ENCODE data around the gene TMTC1. TPM values are rescaled to one million over a fixed set of nuclear protein-coding genes. Genes with fewer than 3 reads are reported as not detected.

Gene TMTC1
- total and polyA plus RNA-seq, 3 donors from 2014 or later, result 8.4 to 13.6 (median 11.5) TPM

DNA sequence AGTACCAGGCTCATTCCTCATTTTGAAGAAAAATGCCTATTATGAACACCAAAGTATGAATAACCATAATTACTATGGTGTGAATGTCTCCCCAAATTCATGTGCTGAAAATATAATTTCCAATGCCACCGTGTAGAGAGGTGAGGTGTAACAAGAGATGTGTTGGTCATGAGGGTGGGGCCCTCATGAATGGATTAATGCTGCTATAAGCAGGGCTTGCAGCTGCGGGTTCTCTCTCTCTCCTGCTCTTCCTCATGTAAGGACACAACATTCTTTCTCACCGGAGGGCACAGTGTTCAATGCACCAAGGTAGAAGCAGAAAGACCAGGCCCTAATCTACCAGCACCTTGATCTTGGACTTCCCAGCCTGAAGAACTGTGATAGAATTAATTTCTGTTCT is 70.0 kb downstream of the TMTC1 start:
- WGBS, 2 donors, result 87 to 89% methylated on average over 3 of the region's 3 CpGs
- no peak for DNase-seq
- H3K36me3 ChIP-seq (ENCODE audit: low read depth, missing control alignments), result no peaks in the 10 kb centered on the region
- no peaks in the 10 kb centered on the region for H3K27me3 ChIP-seq
- H3K9me3 ChIP-seq, result no peaks in the 10 kb centered on the region
- TF ChIP-seq POLR2A (IDR thresholded peaks at IDR 0.05), result no peak
- TF ChIP-seq, protein P1, sequence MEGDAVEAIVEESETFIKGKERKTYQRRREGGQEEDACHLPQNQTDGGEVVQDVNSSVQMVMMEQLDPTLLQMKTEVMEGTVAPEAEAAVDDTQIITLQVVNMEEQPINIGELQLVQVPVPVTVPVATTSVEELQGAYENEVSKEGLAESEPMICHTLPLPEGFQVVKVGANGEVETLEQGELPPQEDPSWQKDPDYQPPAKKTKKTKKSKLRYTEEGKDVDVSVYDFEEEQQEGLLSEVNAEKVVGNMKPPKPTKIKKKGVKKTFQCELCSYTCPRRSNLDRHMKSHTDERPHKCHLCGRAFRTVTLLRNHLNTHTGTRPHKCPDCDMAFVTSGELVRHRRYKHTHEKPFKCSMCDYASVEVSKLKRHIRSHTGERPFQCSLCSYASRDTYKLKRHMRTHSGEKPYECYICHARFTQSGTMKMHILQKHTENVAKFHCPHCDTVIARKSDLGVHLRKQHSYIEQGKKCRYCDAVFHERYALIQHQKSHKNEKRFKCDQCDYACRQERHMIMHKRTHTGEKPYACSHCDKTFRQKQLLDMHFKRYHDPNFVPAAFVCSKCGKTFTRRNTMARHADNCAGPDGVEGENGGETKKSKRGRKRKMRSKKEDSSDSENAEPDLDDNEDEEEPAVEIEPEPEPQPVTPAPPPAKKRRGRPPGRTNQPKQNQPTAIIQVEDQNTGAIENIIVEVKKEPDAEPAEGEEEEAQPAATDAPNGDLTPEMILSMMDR (IDR thresholded peaks at IDR 0.05), result no peak
- H3K4me3 ChIP-seq, result no peak overlapping the region
- intact Hi-C loops (cut with DNase I; ENCODE audit: low total_unique reads), result no loop called here
- H3K27ac ChIP-seq, result no peak overlapping the region
- H3K4me1 ChIP-seq, result peaks cover 14% of the 10 kb centered on the region

DNA sequence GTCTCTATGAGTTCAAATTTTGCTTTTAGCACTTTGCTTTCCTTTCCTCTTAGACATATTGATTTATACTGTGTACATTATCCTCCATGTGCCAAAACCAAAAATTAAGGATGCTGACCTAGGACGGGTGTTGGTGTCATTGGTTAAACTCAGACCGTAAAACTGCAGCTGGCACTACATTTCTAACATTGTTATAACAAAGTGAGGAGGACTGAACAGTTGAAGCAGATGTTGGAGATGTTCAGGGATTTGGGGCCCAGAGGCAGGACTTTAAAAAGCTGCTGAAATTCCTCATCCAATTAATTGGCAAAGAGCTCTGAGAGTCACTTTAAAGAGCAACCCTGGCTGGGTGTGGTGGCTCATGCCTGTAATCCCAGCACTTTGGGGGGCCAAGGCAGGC is 72.4 kb downstream of the TMTC1 start:
- 58 to 72% methylated on average over 2 of the region's 2 CpGs for WGBS, 2 donors
- Histone ChIP-seq H3K4me1 (peaks cover 14% of the 10 kb centered on the region), H3K9me3 (no peaks in the 10 kb centered on the region), H3K27me3 (no peaks in the 10 kb centered on the region), H3K36me3 (ENCODE audit: low read depth, missing control alignments) (no peaks in the 10 kb centered on the region), H3K27ac (no peak overlapping the region), H3K4me3 (no peak overlapping the region)
- no peak for DNase-seq
- TF ChIP-seq, protein P1 (IDR thresholded peaks at IDR 0.05), result no peak
- no peak for TF ChIP-seq POLR2A (IDR thresholded peaks at IDR 0.05)
- intact Hi-C loops (cut with DNase I; ENCODE audit: low total_unique reads), result no loop called here

DNA sequence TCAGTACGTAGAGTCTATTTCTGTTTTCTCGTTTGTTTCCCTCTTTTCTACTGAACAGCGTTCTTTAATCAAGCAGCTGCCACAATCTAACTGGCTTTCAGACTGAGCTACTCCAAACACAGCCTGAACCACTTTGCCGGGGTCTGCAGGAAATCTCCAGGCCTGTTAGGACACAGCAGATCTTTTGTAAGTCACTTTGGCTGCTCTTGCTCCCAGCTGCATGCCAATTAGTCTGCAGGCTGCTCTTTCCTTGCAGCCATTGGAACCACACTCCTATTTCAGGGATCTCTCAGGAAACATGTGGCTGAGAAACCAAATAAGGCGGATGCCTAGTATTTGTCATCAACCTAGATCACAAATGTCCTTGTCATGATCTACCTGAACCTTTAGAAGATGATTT is 73.6 kb downstream of the TMTC1 start:
- TF ChIP-seq POLR2A (IDR thresholded peaks at IDR 0.05), result no peak
- TF ChIP-seq, protein P1 (IDR thresholded peaks at IDR 0.05), result no peak
- Histone ChIP-seq H3K4me3 (no peak overlapping the region), H3K36me3 (ENCODE audit: low read depth, missing control alignments) (no peaks in the 10 kb centered on the region), H3K27me3 (no peaks in the 10 kb centered on the region), H3K27ac (no peak overlapping the region), H3K9me3 (no peaks in the 10 kb centered on the region), H3K4me1 (peaks cover 14% of the 10 kb centered on the region)
- DNase-seq, result no peak
- WGBS, 2 donors, result 46 to 59% methylated on average over 5 of the region's 5 CpGs
- intact Hi-C loops (cut with DNase I; ENCODE audit: low total_unique reads), result no loop called here

DNA sequence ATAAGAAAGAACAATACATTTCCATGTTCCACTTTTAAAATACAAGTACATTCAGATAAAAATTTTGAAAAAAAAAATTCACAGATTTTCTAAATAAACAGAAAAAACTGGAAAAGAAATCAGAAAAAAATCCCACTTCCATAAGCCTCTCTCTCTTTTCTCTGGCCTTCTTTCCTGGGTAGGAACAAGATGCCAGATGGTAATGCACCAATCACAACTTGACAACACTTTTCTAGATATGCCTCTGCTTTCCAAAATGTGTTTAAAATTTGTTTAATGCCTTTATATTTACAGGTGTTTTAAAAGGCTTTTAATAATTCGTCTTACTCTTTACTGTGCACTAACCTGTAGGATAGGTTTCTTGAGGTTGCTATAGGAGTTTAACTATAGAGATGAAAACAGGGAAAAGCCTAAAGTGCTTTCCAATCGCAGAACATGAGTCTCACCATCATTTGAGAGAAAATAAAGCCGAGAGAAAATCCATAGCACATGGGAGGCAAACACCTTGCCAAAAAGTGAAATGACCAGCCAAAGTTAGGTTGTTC is 74.2 kb downstream of the TMTC1 start:
- no peak overlapping the region for H3K4me3 ChIP-seq
- intact Hi-C loops (cut with DNase I; ENCODE audit: low total_unique reads), result no loop called here
- no peak overlapping the region for H3K27ac ChIP-seq

DNA sequence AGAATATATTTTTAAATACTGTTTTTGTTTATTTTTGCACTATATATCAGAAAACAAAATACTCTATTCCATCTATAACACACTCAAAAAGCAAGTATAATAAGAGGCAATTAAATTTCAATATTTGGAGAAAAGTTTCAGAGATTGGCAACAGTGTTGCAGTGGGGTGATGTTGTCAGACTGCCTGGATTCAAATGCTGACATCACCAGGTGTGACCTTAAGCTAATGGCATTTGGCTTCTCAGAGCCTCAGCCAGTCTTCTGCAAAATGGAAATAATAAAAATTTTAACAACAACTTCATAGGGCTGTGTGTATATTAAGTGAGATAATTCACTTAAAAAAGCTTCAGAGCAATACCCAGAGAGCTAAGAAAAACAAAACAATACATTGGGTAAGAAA is 74.7 kb downstream of the TMTC1 start:
- intact Hi-C loops (cut with DNase I; ENCODE audit: low total_unique reads), result no loop called here
- TF ChIP-seq, protein P1 (IDR thresholded peaks at IDR 0.05), result no peak
- no peak for TF ChIP-seq POLR2A (IDR thresholded peaks at IDR 0.05)
- H3K36me3 ChIP-seq (ENCODE audit: low read depth, missing control alignments), result no peaks in the 10 kb centered on the region
- no peaks in the 10 kb centered on the region for H3K27me3 ChIP-seq
- DNase-seq, result peak; percentile 43
- no peak overlapping the region for H3K27ac ChIP-seq
- H3K4me1 ChIP-seq, result peaks cover 8% of the 10 kb centered on the region
- H3K4me3 ChIP-seq, result no peak overlapping the region
- H3K9me3 ChIP-seq, result no peaks in the 10 kb centered on the region

More for the DNA sequence above, 74.2 kb downstream of the TMTC1 start:
- no peaks in the 10 kb centered on the region for H3K36me3 ChIP-seq (ENCODE audit: low read depth, missing control alignments)
- no peaks in the 10 kb centered on the region for H3K9me3 ChIP-seq
- DNase-seq, result no peak
- H3K4me1 ChIP-seq, result peaks cover 9% of the 10 kb centered on the region
- TF ChIP-seq, protein P1 (IDR thresholded peaks at IDR 0.05), result no peak
- TF ChIP-seq POLR2A (IDR thresholded peaks at IDR 0.05), result no peak
- 53 to 65% methylated on average over 3 of the region's 3 CpGs for WGBS, 2 donors
- no peaks in the 10 kb centered on the region for H3K27me3 ChIP-seq
